A549 (cell line): ENCODE results near the gene COASY.

Source experiments
- MAZ ChIP-seq: fragments of 150-350 bp; IDR thresholded peaks from 2 replicates; pipeline ENCODE4 v1.6.1; 2014; ENCODE audit warnings: antibody characterized with exemption, low read depth, low read length, borderline replicate concordance
- NFE2L2 ChIP-seq: fragments of 150-350 bp; conservative IDR thresholded peaks from 2 replicates; pipeline ENCODE4 v1.6.1; 2014; ENCODE audit warnings: low read length
- RCOR1 ChIP-seq: fragments of 150-350 bp; IDR thresholded peaks from 2 replicates; pipeline ENCODE4 v1.6.1; 2014; ENCODE audit warnings: antibody characterized with exemption, low read length, low read depth
- RFX5 ChIP-seq: fragments of 450-650 bp; IDR thresholded peaks from 2 replicates; pipeline ENCODE4 v1.7.1; 2014; ENCODE audit warnings: antibody characterized with exemption, mild to moderate bottlenecking, moderate library complexity
- ZFP36 ChIP-seq: fragments of 450-650 bp; IDR thresholded peaks from 2 replicates; pipeline ENCODE4 v1.6.1; 2014; ENCODE audit warnings: borderline replicate concordance; ENCODE audit not compliant: partially characterized antibody

GRCh38 chr17:42577140-42577531 is 15.2 kb downstream of the COASY start:
- TF ChIP-seq RCOR1 (no peak), RFX5 (no peak), ZFP36 (no peak), MAZ (no peak), NFE2L2 (no peak)
